Measurements from ENCODE around the gene METTL25B. TPM values are rescaled to one million over a fixed set of nuclear protein-coding genes. Genes with fewer than 3 reads are reported as not detected.

Gene METTL25B
- total RNA-seq, 1 donor from 2014 or later, result 37.3 TPM

DNA sequence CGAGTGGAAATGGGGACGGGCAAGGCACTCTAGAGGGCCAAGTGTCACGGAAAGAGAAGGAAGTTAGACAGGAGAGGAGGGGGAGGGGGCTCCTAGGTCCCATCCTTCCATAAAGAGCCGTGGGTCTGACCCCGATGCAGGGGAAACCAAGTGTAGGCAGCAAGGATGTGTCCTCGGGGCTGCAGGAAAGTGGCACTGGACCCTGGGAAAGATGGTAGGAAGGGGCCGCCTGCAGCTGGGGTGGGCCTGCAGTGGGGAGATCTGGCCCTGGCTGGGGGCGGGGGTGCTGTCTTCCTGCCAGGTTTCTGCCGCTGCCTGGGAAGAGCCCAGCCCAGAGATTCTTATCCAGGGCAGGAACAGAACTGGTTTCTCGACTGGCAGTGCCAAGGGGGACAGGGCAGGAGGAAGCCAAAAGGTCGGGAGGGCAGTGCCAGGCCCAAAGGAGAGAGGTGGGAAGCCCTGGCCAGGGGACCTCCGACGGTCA, 35.8 kb upstream of the METTL25B start:
- intact Hi-C loops (cut with micrococcal nuclease), result no loop called here
- H3K27me3 Mint-ChIP-seq (ENCODE audit: low read depth), result peaks cover 61% of the 10 kb centered on the region
- H3K9me3 Mint-ChIP-seq, result no peaks in the 10 kb centered on the region
- DNase-seq (ENCODE audit: low spot score), result no peak
- no peak overlapping the region for H3K27ac Mint-ChIP-seq
- H3K4me1 Mint-ChIP-seq (ENCODE audit: low read depth), result peaks cover 13% of the 10 kb centered on the region
- H3K36me3 Mint-ChIP-seq (ENCODE audit: low read depth), result no peaks in the 10 kb centered on the region
- H3K4me3 Mint-ChIP-seq (ENCODE audit: low read depth), result no peak overlapping the region

GRCh38 chr1:156692925-156693847, 35.1 kb upstream of the METTL25B start:
- H3K36me3 Mint-ChIP-seq (ENCODE audit: low read depth), result no peaks in the 10 kb centered on the region
- intact Hi-C loops (cut with micrococcal nuclease), result no loop called here
- no peak overlapping the region for H3K4me3 Mint-ChIP-seq (ENCODE audit: low read depth)
- H3K27me3 Mint-ChIP-seq (ENCODE audit: low read depth), result peaks cover 62% of the 10 kb centered on the region
- H3K9me3 Mint-ChIP-seq, result no peaks in the 10 kb centered on the region
- H3K4me1 Mint-ChIP-seq (ENCODE audit: low read depth), result peaks cover 13% of the 10 kb centered on the region
- no peak overlapping the region for H3K27ac Mint-ChIP-seq
- no peak for DNase-seq (ENCODE audit: low spot score)

GRCh38 chr1:156693848-156694689, 34.2 kb upstream of the METTL25B start:
- Mint-ChIP-seq H3K4me3 (ENCODE audit: low read depth) (no peak overlapping the region), H3K27ac (no peak overlapping the region), H3K9me3 (no peaks in the 10 kb centered on the region), H3K27me3 (ENCODE audit: low read depth) (peaks cover 59% of the 10 kb centered on the region), H3K36me3 (ENCODE audit: low read depth) (no peaks in the 10 kb centered on the region), H3K4me1 (ENCODE audit: low read depth) (peaks cover 13% of the 10 kb centered on the region)
- DNase-seq (ENCODE audit: low spot score), result no peak
- intact Hi-C loops (cut with micrococcal nuclease), result no loop called here

DNA sequence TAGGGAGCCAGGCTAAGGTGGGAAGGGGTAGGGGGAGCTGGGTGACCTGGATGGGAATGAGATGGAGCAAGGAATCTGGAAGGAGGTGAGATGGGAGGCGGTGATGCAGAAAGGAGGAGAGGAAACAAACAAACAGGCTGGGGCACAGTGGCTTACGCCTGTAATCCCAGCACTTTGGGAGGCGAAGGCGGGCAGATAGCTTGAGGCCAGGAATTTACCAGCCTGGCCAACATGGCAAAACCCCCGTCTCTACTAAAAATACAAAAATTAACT, 33.6 kb upstream of the METTL25B start:
- no peak overlapping the region for H3K4me3 Mint-ChIP-seq (ENCODE audit: low read depth)
- intact Hi-C loops (cut with micrococcal nuclease), result no loop called here

GRCh38 chr1:156696755-156697154, 31.5 kb upstream of the METTL25B start:
- H3K4me1 Mint-ChIP-seq (ENCODE audit: low read depth), result peaks cover 7% of the 10 kb centered on the region
- no peaks in the 10 kb centered on the region for H3K9me3 Mint-ChIP-seq
- H3K27ac Mint-ChIP-seq, result no peak overlapping the region
- DNase-seq (ENCODE audit: low spot score), result no peak
- no peaks in the 10 kb centered on the region for H3K36me3 Mint-ChIP-seq (ENCODE audit: low read depth)
- intact Hi-C loops (cut with micrococcal nuclease), result no loop called here
- no peak overlapping the region for H3K4me3 Mint-ChIP-seq (ENCODE audit: low read depth)
- H3K27me3 Mint-ChIP-seq (ENCODE audit: low read depth), result peaks cover 43% of the 10 kb centered on the region

More for the DNA sequence above, 33.6 kb upstream of the METTL25B start:
- Mint-ChIP-seq H3K27me3 (ENCODE audit: low read depth) (peaks cover 56% of the 10 kb centered on the region), H3K27ac (no peak overlapping the region), H3K4me1 (ENCODE audit: low read depth) (peaks cover 11% of the 10 kb centered on the region), H3K36me3 (ENCODE audit: low read depth) (no peaks in the 10 kb centered on the region), H3K9me3 (no peaks in the 10 kb centered on the region)
- DNase-seq (ENCODE audit: low spot score), result no peak

DNA sequence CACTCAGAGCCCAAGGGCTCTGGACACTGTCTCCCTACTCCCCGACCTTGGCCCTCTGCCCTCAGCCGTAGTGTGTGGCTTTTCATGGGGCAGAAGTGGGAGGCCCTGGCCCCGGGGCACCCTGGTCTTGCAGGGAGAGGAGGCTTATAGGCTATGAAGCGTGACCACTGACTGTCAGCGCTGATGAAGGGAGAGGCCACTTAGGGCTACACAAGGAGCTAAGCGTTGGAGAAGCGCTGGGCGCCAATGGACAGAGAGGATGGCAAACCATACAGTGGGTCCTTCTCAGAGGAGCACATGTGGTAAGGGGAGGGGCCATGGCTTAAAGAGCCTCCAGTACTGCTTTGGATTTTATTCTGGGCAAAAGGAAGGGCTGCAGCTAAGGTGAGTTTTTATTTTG, 30.8 kb upstream of the METTL25B start:
- Mint-ChIP-seq H3K4me1 (ENCODE audit: low read depth) (peaks cover 2% of the 10 kb centered on the region), H3K4me3 (ENCODE audit: low read depth) (no peak overlapping the region), H3K36me3 (ENCODE audit: low read depth) (no peaks in the 10 kb centered on the region), H3K27ac (no peak overlapping the region), H3K27me3 (ENCODE audit: low read depth) (peaks cover 36% of the 10 kb centered on the region), H3K9me3 (no peaks in the 10 kb centered on the region)
- no peak for DNase-seq (ENCODE audit: low spot score)
- intact Hi-C loops (cut with micrococcal nuclease), result no loop called here

DNA sequence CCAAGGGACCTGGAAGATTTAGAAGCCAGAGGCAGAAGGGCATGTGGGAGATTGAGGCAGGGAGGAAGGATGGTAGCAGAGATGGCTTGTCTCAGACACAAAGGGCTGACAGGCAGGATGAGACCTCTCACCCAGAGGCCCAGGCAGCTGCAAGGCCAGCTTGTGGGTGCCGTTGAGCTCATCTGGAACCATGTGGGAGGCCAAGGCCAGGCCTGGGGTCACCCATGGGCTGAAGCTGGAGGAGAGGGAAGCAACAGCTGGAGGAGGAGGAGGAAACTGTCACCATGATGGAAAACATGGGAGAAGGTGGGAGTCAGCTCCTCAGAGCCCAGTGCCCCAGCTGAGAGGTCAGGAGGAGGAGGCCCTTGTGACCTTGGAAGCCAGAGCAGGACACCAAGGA, 29.3 kb upstream of the METTL25B start:
- Mint-ChIP-seq H3K4me3 (ENCODE audit: low read depth) (no peak overlapping the region), H3K27ac (no peak overlapping the region), H3K4me1 (ENCODE audit: low read depth) (no peaks in the 10 kb centered on the region), H3K27me3 (ENCODE audit: low read depth) (peaks cover 33% of the 10 kb centered on the region), H3K9me3 (no peaks in the 10 kb centered on the region), H3K36me3 (ENCODE audit: low read depth) (no peaks in the 10 kb centered on the region)
- intact Hi-C loops (cut with micrococcal nuclease), result no loop called here
- DNase-seq (ENCODE audit: low spot score), result no peak

DNA sequence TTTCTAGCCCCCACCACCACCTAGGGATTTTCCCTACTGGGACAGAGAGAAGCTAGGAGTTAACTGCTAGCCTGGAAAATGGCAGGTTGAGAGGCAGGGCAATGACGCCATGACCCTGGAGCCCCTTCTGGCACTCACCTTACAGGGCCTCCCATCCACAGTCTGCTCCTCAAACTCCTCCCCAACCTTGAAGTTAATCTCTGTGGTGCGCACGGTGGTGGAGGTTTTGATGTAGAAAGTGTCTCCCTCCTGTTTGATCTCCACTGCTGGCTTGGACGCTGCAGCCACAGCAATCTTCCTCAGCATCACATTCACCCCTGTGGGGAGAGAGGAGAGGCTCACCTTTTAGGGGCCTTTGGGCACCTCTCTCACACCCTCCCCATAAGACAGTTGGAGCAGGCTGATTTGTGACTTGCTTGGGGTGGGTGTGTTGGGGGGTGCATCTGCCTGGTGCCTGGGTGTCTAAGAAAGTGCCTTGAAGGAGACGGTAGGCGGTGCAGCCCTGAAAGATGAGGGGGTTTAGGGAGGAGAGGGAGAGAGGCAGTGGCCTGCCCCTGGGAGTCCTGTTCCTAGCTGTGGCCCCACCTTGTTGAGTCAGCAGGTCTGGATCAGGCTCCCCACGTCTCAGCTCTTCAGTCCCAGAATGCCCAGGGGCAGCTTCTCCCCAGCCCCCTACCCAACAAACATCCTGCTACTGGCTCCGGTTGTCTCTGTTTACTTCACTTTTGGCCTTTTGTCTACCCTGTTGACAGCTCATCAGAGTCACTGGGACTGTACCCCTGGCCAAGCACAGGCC, 27.3 kb upstream of the METTL25B start:
- Mint-ChIP-seq H3K27ac (no peak overlapping the region), H3K9me3 (no peaks in the 10 kb centered on the region), H3K4me1 (ENCODE audit: low read depth) (peaks cover 10% of the 10 kb centered on the region), H3K4me3 (ENCODE audit: low read depth) (no peak overlapping the region), H3K36me3 (ENCODE audit: low read depth) (no peaks in the 10 kb centered on the region), H3K27me3 (ENCODE audit: low read depth) (peaks cover 44% of the 10 kb centered on the region)
- intact Hi-C loops (cut with micrococcal nuclease), result no loop called here
- DNase-seq (ENCODE audit: low spot score), result no peak

DNA sequence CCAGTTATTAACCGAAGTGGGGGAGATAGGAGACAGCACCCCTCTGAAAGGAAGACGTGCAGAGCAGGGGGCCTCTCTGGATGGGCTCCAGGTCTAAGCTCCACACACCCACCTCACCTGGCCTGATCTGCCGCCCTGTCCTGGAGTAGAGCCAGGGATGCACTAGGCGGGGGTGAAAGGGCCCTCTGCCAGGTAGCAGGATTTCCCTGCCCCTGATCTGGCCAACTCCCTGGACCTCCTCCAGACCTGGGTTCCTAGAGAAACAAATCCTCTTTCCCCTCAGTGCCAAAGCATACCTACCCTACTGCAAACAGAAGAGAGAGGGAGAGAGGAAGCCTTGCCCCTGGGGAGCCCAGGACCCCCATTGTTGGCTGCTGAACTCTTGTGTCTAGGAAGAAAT, 24.9 kb upstream of the METTL25B start:
- DNase-seq (ENCODE audit: low spot score), result no peak
- no peak overlapping the region for H3K27ac Mint-ChIP-seq

DNA sequence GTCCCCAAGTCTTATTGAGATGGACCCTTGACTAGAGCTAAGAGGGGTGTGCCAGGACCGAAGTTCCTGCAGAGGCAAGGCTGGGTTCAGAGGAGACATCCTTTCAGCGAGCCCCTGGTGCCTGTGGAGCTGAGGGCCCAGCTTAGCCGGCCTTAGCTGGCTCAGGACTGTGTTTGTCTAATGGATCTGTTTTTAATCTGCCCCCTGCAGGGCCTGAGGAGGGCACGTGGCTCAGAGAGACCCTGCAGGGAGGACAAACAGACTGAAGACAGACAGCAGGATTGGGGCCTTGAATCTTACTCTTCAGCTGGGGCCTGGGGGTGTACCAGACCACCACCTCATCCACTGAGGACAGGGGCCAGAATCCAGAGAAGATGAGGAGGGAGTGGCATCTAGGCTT, 24.5 kb upstream of the METTL25B start:
- DNase-seq (ENCODE audit: low spot score), result no peak
- H3K4me1 Mint-ChIP-seq (ENCODE audit: low read depth), result peaks cover 13% of the 10 kb centered on the region
- no peak overlapping the region for H3K27ac Mint-ChIP-seq
- no peaks in the 10 kb centered on the region for H3K36me3 Mint-ChIP-seq (ENCODE audit: low read depth)
- intact Hi-C loops (cut with micrococcal nuclease), result no loop called here
- peaks cover 57% of the 10 kb centered on the region for H3K27me3 Mint-ChIP-seq (ENCODE audit: low read depth)
- no peak overlapping the region for H3K4me3 Mint-ChIP-seq (ENCODE audit: low read depth)
- H3K9me3 Mint-ChIP-seq, result no peaks in the 10 kb centered on the region

More for the DNA sequence above, 24.9 kb upstream of the METTL25B start:
- no peak overlapping the region for H3K4me3 Mint-ChIP-seq (ENCODE audit: low read depth)
- peaks cover 54% of the 10 kb centered on the region for H3K27me3 Mint-ChIP-seq (ENCODE audit: low read depth)
- intact Hi-C loops (cut with micrococcal nuclease), result no loop called here
- no peaks in the 10 kb centered on the region for H3K9me3 Mint-ChIP-seq
- peaks cover 13% of the 10 kb centered on the region for H3K4me1 Mint-ChIP-seq (ENCODE audit: low read depth)
- no peaks in the 10 kb centered on the region for H3K36me3 Mint-ChIP-seq (ENCODE audit: low read depth)

DNA sequence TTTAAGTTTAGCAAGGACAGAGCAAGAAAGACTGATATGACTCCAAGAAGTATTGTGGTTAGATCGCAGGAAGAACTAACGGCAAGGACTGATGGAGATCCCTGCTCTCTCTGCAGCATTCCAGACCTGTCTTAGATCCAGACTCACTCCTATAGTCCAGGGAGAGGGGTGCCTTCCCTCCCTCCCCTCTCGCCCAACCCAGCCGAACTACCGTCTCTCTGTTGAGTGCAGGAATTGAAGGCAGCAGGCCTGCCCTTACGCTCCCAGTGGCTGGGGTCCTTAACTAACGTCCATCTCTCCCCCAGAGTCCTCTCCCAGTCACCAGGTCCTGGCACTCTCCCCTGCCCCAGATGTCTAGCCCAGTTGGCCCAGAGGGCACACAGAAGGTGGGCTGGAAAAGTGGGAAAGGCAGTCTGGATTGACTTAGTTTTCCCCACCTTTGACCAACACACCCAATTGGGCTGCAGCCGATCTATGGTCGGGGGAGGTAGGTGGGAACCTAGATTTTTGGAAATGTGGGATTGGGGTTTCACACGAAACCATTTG, 24.0 kb upstream of the METTL25B start:
- Mint-ChIP-seq H3K27ac (no peak overlapping the region), H3K27me3 (ENCODE audit: low read depth) (peaks cover 54% of the 10 kb centered on the region), H3K4me3 (ENCODE audit: low read depth) (no peak overlapping the region), H3K9me3 (no peaks in the 10 kb centered on the region), H3K36me3 (ENCODE audit: low read depth) (no peaks in the 10 kb centered on the region), H3K4me1 (ENCODE audit: low read depth) (peaks cover 13% of the 10 kb centered on the region)
- intact Hi-C loops (cut with micrococcal nuclease), result no loop called here
- no peak for DNase-seq (ENCODE audit: low spot score)

DNA sequence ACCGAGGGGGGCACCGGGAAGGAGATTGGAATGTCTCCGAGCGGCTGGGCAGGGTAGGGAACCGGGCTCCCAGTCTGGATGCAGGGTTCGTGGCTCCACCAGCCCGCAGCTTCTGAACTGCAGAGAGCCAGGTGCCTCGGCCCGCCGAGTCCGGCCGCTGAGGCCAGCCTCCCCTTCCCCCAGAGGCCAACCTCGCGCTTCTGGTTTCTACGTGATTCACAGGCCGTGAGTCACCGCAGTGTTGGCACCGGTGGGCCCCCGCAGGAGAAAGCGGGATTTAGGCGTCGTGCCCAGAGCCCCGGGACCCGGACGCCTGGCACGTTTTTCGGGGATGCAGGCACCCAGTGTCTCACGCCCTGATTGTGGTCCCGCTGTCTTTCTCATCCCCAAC, 23.3 kb upstream of the METTL25B start:
- Mint-ChIP-seq H3K9me3 (no peaks in the 10 kb centered on the region), H3K36me3 (ENCODE audit: low read depth) (no peaks in the 10 kb centered on the region), H3K27ac (no peak overlapping the region), H3K4me3 (ENCODE audit: low read depth) (no peak overlapping the region), H3K4me1 (ENCODE audit: low read depth) (peaks cover 13% of the 10 kb centered on the region), H3K27me3 (ENCODE audit: low read depth) (peaks cover 52% of the 10 kb centered on the region)
- intact Hi-C loops (cut with micrococcal nuclease), result loop anchor here (1.0 kb wide), 1 partner anchor 45 kb away; no protein-coding TSS in a partner anchor
- DNase-seq (ENCODE audit: low spot score), result no peak
